ENCODE measurements around the gene ATG4A. TPM values are rescaled to one million over a fixed set of nuclear protein-coding genes. Genes with fewer than 3 reads are reported as not detected.

ATG4A gene
- polyA plus RNA-seq, result 10 to 100 TPM in 2 of 3 donors, 1 to 10 TPM in 1; 8.8 to 12.6 (median 10.1) TPM

- 0 to 30% (median 1%) methylated on average over 29 to 47 of the region's 47 CpGs for WGBS, 3 donors
- H3K27ac ChIP-seq (ENCODE audit: low read depth, low read length), result no peak within 1 kb of the TSS
Measured at GRCh38 chrX:108091264-108091877, at the start of gene ATG4A, which contains the start of gene PSMD10. Gene ATG4A, plus strand, starts transcription at chrX:108091778. Its CDS starts 49 bp downstream, at chrX:108091827. Gene PSMD10, minus strand, starts transcription at chrX:108091542. Its CDS starts 22 bp downstream, at chrX:108091520.

- H3K27ac ChIP-seq (ENCODE audit: low read depth, low read length), result no peak within 1 kb of the TSS
Measured at GRCh38 chrX:108044554-108045256, 46.9 kb upstream of the ATG4A start, which contains the start of gene VSIG1. Gene VSIG1, plus strand, starts transcription at chrX:108045065. Its CDS starts 66 bp downstream, at chrX:108045131.

GRCh38 chrX:108049649-108050048 is 41.9 kb upstream of the ATG4A start:
- whole genome bisulfite sequencing, 3 donors, result 33 to 46% (median 44%) methylated on average over 1 of the region's 1 CpG

More at GRCh38 chrX:108044554-108045256, 46.9 kb upstream of the ATG4A start, which contains the start of gene VSIG1:
- 40 to 90% (median 65%) methylated on average over 10 of the region's 10 CpGs for WGBS, 3 donors

GRCh38 chrX:108053218-108053617 is 38.4 kb upstream of the ATG4A start:
- no peak overlapping the region for H3K27ac ChIP-seq (ENCODE audit: low read depth, low read length)

More at GRCh38 chrX:108049649-108050048, 41.9 kb upstream of the ATG4A start:
- no peak overlapping the region for H3K27ac ChIP-seq (ENCODE audit: low read depth, low read length)

- no peak overlapping the region for H3K27ac ChIP-seq (ENCODE audit: low read depth, low read length)
Measured at GRCh38 chrX:108055546-108055945, 36.0 kb upstream of the ATG4A start.

GRCh38 chrX:108059801-108060200 is 31.8 kb upstream of the ATG4A start:
- no peak overlapping the region for H3K27ac ChIP-seq (ENCODE audit: low read depth, low read length)
- WGBS, 3 donors, result 67 to 79% (median 72%) methylated on average over 1 of the region's 1 CpG

GRCh38 chrX:108064001-108064400 is 27.6 kb upstream of the ATG4A start:
- no peak overlapping the region for H3K27ac ChIP-seq (ENCODE audit: low read depth, low read length)

GRCh38 chrX:108064613-108065012 is 27.0 kb upstream of the ATG4A start:
- 64 to 93% (median 80%) methylated on average over 2 of the region's 2 CpGs for WGBS, 3 donors
- no peak overlapping the region for H3K27ac ChIP-seq (ENCODE audit: low read depth, low read length)

More at GRCh38 chrX:108064001-108064400, 27.6 kb upstream of the ATG4A start:
- WGBS, 3 donors, result 71 to 93% (median 79%) methylated on average over 1 of the region's 1 CpG

- WGBS, 3 donors, result 54 to 61% (median 61%) methylated on average over 1 of the region's 1 CpG
- no peak overlapping the region for H3K27ac ChIP-seq (ENCODE audit: low read depth, low read length)
Measured at GRCh38 chrX:108068121-108068520, 23.5 kb upstream of the ATG4A start.

- 48 to 78% (median 50%) methylated on average over 4 of the region's 4 CpGs for WGBS, 3 donors
- H3K27ac ChIP-seq (ENCODE audit: low read depth, low read length), result no peak overlapping the region
Measured at GRCh38 chrX:108070891-108071290, 20.7 kb upstream of the ATG4A start.

GRCh38 chrX:108071578-108071977 is 20.0 kb upstream of the ATG4A start:
- no peak overlapping the region for H3K27ac ChIP-seq (ENCODE audit: low read depth, low read length)
- 79 to 94% (median 89%) methylated on average over 1 of the region's 1 CpG for WGBS, 3 donors

- H3K27ac ChIP-seq (ENCODE audit: low read depth, low read length), result no peak overlapping the region
- 71 to 75% (median 71%) methylated on average over 5 of the region's 5 CpGs for WGBS, 3 donors
Measured at GRCh38 chrX:108072746-108073145, 18.8 kb upstream of the ATG4A start.

GRCh38 chrX:108081110-108081509 is 10.5 kb upstream of the ATG4A start:
- 81 to 97% (median 93%) methylated on average over 2 of the region's 2 CpGs for WGBS, 3 donors

GRCh38 chrX:108087792-108088191 is 3.8 kb upstream of the ATG4A start:
- no peak overlapping the region for H3K27ac ChIP-seq (ENCODE audit: low read depth, low read length)
- WGBS, 3 donors, result 77 to 96% (median 91%) methylated on average over 6 of the region's 6 CpGs

More at GRCh38 chrX:108081110-108081509, 10.5 kb upstream of the ATG4A start:
- H3K27ac ChIP-seq (ENCODE audit: low read depth, low read length), result no peak overlapping the region

- 13 to 74% (median 69%) methylated on average over 1 of the region's 1 CpG for WGBS, 3 donors
- H3K27ac ChIP-seq (ENCODE audit: low read depth, low read length), result no peak overlapping the region
Measured at GRCh38 chrX:108088511-108088910, 3.1 kb upstream of the ATG4A start.

GRCh38 chrX:108090491-108091263 is 901 bp upstream of the ATG4A start:
- WGBS, 3 donors, result 1 to 31% (median 1%) methylated on average over 19 to 20 of the region's 20 CpGs
- no peak overlapping the region for H3K27ac ChIP-seq (ENCODE audit: low read depth, low read length)

GRCh38 chrX:108091878-108092291 is 307 bp downstream of the ATG4A start:
- 0 to 20% (median 2%) methylated on average over 15 of the region's 15 CpGs for WGBS, 3 donors
- no peak overlapping the region for H3K27ac ChIP-seq (ENCODE audit: low read depth, low read length)

GRCh38 chrX:108097380-108097779 is 5.8 kb downstream of the ATG4A start:
- no peak overlapping the region for H3K27ac ChIP-seq (ENCODE audit: low read depth, low read length)
- WGBS, 3 donors, result 93 to 100% (median 95%) methylated on average over 2 of the region's 2 CpGs

GRCh38 chrX:108105473-108105872 is 13.9 kb downstream of the ATG4A start:
- no peak overlapping the region for H3K27ac ChIP-seq (ENCODE audit: low read depth, low read length)
